HepG2 (cell line): ENCODE results near the gene TRMU. TPM values are rescaled to one million over a fixed set of nuclear protein-coding genes. Genes with fewer than 3 reads are reported as not detected.

Experiments used
- BHLHE40 ChIP-seq: IDR thresholded peaks from 2 replicates; pipeline ENCODE4 v1.6.1; 2011; ENCODE audit warnings: low read length, improper control_type of control experiment
- HBP1 ChIP-seq: IDR thresholded peaks from 2 replicates; pipeline ENCODE4 v1.6.1; 2016; ENCODE audit warnings: low read depth, control low read depth
- KMT2B ChIP-seq: IDR thresholded peaks from 2 replicates; pipeline ENCODE4 v1.6.1; 2016; ENCODE audit warnings: missing genetic modification reagents, missing compliant biosample characterization
- NFE2L1 ChIP-seq: sonication (generic); formaldehyde crosslinking; IDR thresholded peaks from 2 replicates; pipeline ENCODE4 v1.4.0; 2020; ENCODE audit warnings: missing genetic modification reagents, mild to moderate bottlenecking, borderline replicate concordance
- SIN3A ChIP-seq: IDR thresholded peaks from 2 replicates; pipeline ENCODE4 v1.6.1; 2011; ENCODE audit warnings: low read depth, mild to moderate bottlenecking, control low read depth, low read length, borderline replicate concordance
- SRSF4 ChIP-seq: fragments of 200-400 bp; formaldehyde crosslinking; IDR thresholded peaks from one replicate; pipeline ENCODE4 v1.6.1; 2018; ENCODE audit warnings: mild to moderate bottlenecking, low read depth, low read length, moderate library complexity; ENCODE audit not compliant: poor library complexity, severe bottlenecking
- THAP11 ChIP-seq: IDR thresholded peaks from 2 replicates; pipeline ENCODE4 v1.6.1; 2016; ENCODE audit warnings: missing biosample characterization, missing genetic modification reagents
- TOPORS ChIP-seq: sonication (generic); formaldehyde crosslinking; IDR thresholded peaks from 2 replicates; pipeline ENCODE4 v1.8.0; 2023; ENCODE audit warnings: mild to moderate bottlenecking, missing genetic modification reagents
- YY1 ChIP-seq: IDR thresholded peaks from 2 replicates; pipeline ENCODE4 v1.6.1; 2011; ENCODE audit warnings: low read length, low read depth, moderate library complexity, mild to moderate bottlenecking; ENCODE audit not compliant: insufficient read depth, insufficient replicate concordance
- polyA plus RNA-seq, 8 experiments: library from polyadenylated mRNA; depleted of rRNA in 3 of 8; stranded (reverse) in 7 of 8; unstranded in 1 of 8; fragments of >200 nt; fragmentation: Illumina TruSeq in 4 of 8; extraction: Trizol in 4 of 8; gene quantifications; 2 replicates each; pipeline versions ENCODE4 v1.2.1 to v1.2.3, GENCODE V29; 2011 to 2016; ENCODE audit warnings: low read depth in 4 of 8, missing spikeins in 1 of 8, mixed read lengths in 1 of 8; ENCODE audit not compliant: insufficient read depth in 1 of 8
- total RNA-seq, 5 experiments: library from RNA; depleted of rRNA; stranded (reverse); fragments of >200 nt; fragmentation: Illumina TruSeq; extraction: Trizol; gene quantifications; 2 replicates each; pipeline ENCODE4 v1.2.3, GENCODE V29; 2016; ENCODE audit warnings: low read depth in 1 of 5
- TF ChIP-seq, protein P1 (sequence below): sonication (generic); formaldehyde crosslinking; IDR thresholded peaks from 2 replicates; pipeline ENCODE4 v1.8.1; 2023; ENCODE audit warnings: mild to moderate bottlenecking, moderate library complexity, missing genetic modification reagents
- TF ChIP-seq, protein P2 (sequence below): sonication (generic); formaldehyde crosslinking; IDR thresholded peaks from 2 replicates; pipeline ENCODE4 v1.5.0; 2020; ENCODE audit warnings: missing genetic modification reagents
- TF ChIP-seq, protein P3 (sequence below): sonication (generic); formaldehyde crosslinking; IDR thresholded peaks from 2 replicates; pipeline ENCODE4 v1.4.0; 2020; ENCODE audit warnings: missing genetic modification reagents
- TF ChIP-seq, protein P4 (sequence below): IDR thresholded peaks from 2 replicates; pipeline ENCODE4 v1.6.1; 2018; ENCODE audit warnings: missing genetic modification reagents

The TRMU gene
- total and polyA plus RNA-seq, 2 of the 13 experiments (the other 11 are each of a cell fraction or from before 2014, with no cell fraction given), result 31.0 to 50.2 TPM

- TF ChIP-seq, protein P1, sequence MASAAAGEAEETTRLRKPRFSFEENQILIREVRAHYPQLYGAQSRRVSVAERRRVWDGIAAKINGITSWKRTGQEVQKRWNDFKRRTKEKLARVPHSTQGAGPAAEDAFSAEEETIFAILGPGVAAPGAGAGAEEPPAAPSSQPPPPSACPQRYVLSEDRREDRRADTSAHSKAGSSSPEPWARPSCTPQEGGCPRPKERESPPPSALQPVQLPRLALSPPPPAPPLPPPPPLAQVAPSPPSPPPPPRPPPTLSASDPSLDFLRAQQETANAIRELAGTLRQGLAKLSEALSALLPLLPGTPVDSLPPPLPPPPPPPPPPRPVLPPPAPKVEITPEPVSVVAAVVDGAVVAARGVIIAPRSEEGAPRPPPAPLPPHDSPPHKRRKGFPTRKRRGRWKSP, result peak; percentile 30; the same call in 1 of the 2 replicates
- TF ChIP-seq NFE2L1 (0 out of 2 replicates have a peak, but pooled peaks have one; percentile 25), SRSF4 (no peak), YY1 (peak; percentile 84), BHLHE40 (peak; percentile 60; the same call in 1 of the 2 replicates), HBP1 (CRISPR knock-in tag) (no peak), KMT2B (no peak), SIN3A (0 out of 2 replicates have a peak, but pooled peaks have one; percentile 11), TOPORS (0 out of 2 replicates have a peak, but pooled peaks have one; percentile 50), THAP11 (CRISPR knock-in tag) (no peak)
- TF ChIP-seq, protein P2, sequence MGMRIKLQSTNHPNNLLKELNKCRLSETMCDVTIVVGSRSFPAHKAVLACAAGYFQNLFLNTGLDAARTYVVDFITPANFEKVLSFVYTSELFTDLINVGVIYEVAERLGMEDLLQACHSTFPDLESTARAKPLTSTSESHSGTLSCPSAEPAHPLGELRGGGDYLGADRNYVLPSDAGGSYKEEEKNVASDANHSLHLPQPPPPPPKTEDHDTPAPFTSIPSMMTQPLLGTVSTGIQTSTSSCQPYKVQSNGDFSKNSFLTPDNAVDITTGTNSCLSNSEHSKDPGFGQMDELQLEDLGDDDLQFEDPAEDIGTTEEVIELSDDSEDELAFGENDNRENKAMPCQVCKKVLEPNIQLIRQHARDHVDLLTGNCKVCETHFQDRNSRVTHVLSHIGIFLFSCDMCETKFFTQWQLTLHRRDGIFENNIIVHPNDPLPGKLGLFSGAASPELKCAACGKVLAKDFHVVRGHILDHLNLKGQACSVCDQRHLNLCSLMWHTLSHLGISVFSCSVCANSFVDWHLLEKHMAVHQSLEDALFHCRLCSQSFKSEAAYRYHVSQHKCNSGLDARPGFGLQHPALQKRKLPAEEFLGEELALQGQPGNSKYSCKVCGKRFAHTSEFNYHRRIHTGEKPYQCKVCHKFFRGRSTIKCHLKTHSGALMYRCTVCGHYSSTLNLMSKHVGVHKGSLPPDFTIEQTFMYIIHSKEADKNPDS (CRISPR knock-in tag), result 0 out of 2 replicates have a peak, but pooled peaks have one; percentile 39
- TF ChIP-seq, protein P3, sequence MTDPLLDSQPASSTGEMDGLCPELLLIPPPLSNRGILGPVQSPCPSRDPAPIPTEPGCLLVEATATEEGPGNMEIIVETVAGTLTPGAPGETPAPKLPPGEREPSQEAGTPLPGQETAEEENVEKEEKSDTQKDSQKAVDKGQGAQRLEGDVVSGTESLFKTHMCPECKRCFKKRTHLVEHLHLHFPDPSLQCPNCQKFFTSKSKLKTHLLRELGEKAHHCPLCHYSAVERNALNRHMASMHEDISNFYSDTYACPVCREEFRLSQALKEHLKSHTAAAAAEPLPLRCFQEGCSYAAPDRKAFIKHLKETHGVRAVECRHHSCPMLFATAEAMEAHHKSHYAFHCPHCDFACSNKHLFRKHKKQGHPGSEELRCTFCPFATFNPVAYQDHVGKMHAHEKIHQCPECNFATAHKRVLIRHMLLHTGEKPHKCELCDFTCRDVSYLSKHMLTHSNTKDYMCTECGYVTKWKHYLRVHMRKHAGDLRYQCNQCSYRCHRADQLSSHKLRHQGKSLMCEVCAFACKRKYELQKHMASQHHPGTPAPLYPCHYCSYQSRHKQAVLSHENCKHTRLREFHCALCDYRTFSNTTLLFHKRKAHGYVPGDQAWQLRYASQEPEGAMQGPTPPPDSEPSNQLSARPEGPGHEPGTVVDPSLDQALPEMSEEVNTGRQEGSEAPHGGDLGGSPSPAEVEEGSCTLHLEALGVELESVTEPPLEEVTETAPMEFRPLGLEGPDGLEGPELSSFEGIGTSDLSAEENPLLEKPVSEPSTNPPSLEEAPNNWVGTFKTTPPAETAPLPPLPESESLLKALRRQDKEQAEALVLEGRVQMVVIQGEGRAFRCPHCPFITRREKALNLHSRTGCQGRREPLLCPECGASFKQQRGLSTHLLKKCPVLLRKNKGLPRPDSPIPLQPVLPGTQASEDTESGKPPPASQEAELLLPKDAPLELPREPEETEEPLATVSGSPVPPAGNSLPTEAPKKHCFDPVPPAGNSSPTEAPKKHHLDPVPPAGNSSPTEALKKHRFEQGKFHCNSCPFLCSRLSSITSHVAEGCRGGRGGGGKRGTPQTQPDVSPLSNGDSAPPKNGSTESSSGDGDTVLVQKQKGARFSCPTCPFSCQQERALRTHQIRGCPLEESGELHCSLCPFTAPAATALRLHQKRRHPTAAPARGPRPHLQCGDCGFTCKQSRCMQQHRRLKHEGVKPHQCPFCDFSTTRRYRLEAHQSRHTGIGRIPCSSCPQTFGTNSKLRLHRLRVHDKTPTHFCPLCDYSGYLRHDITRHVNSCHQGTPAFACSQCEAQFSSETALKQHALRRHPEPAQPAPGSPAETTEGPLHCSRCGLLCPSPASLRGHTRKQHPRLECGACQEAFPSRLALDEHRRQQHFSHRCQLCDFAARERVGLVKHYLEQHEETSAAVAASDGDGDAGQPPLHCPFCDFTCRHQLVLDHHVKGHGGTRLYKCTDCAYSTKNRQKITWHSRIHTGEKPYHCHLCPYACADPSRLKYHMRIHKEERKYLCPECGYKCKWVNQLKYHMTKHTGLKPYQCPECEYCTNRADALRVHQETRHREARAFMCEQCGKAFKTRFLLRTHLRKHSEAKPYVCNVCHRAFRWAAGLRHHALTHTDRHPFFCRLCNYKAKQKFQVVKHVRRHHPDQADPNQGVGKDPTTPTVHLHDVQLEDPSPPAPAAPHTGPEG (CRISPR knock-in tag), result no peak
- TF ChIP-seq, protein P4, sequence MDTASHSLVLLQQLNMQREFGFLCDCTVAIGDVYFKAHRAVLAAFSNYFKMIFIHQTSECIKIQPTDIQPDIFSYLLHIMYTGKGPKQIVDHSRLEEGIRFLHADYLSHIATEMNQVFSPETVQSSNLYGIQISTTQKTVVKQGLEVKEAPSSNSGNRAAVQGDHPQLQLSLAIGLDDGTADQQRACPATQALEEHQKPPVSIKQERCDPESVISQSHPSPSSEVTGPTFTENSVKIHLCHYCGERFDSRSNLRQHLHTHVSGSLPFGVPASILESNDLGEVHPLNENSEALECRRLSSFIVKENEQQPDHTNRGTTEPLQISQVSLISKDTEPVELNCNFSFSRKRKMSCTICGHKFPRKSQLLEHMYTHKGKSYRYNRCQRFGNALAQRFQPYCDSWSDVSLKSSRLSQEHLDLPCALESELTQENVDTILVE (CRISPR knock-in tag), result no peak
Observed at GRCh38 chr22:46336119-46337078, 885 bp downstream of the TRMU start (continued).
